Measurements from ENCODE around the gene DENND6B.

DENND6B gene

DNA sequence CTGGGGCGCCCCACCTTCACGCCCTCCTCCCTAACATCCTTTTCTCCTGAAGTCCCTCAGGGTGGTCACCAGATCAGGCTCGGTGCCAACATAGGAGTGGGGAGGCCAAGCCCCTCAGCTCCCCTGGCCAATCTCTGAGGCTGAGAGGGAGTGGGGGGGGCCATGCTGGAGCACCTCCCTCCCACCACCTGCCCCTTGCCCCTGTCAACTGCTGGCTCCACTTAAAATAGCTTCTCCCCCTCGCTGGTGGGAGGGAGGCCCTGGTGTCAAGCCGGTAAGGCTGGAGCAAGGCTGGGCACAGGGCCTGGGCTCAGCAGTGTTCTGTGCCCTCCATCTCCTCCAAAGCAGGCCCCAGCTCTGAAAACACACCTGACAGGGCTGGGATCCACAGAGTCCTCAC lies 24.2 kb downstream of the DENND6B start:
- H2AFZ ChIP-seq (ENCODE audit: low read length), result no peak overlapping the region
- no peak overlapping the region for H3K27ac ChIP-seq (ENCODE audit: low read length)
- no peaks in the 10 kb centered on the region for H3K9me2 ChIP-seq (replicated peaks; ENCODE audit: insufficient read depth, low read length)
- H3K4me3 ChIP-seq (ENCODE audit: low read length), result no peak overlapping the region
- no peaks in the 10 kb centered on the region for H3K27me3 ChIP-seq (replicated peaks; ENCODE audit: insufficient read depth, low read length)
- peaks cover 38% of the 10 kb centered on the region for H3K79me2 ChIP-seq (ENCODE audit: low read length)
- H4K20me1 ChIP-seq (ENCODE audit: insufficient read depth, low read length), result no peaks in the 10 kb centered on the region
- peaks cover 6% of the 10 kb centered on the region; the same call in 1 of the 2 replicates for H3K4me1 ChIP-seq (ENCODE audit: low read length)
- H3K36me3 ChIP-seq (replicated peaks; ENCODE audit: insufficient read depth, low read length), result no peaks in the 10 kb centered on the region
- H3K4me2 ChIP-seq (ENCODE audit: low read depth, low read length), result no peak overlapping the region
- H3F3A ChIP-seq (ENCODE audit: insufficient read depth, low read length), result no peaks in the 10 kb centered on the region
- TF ChIP-seq EZH2phosphoT487 (IDR thresholded peaks at IDR 0.05; ENCODE audit: low read length) (no peak), CTCF (IDR thresholded peaks at IDR 0.05; ENCODE audit: low read length) (no peak), EZH2 (optimal IDR thresholded peaks at IDR 0.05; ENCODE audit: low read depth, low read length) (no peak)
- no peak for DNase-seq
- H3K9ac ChIP-seq (ENCODE audit: low read length), result no peak overlapping the region
- no peaks in the 10 kb centered on the region for H3K9me3 ChIP-seq (replicated peaks; ENCODE audit: insufficient read depth, low read length)

DNA sequence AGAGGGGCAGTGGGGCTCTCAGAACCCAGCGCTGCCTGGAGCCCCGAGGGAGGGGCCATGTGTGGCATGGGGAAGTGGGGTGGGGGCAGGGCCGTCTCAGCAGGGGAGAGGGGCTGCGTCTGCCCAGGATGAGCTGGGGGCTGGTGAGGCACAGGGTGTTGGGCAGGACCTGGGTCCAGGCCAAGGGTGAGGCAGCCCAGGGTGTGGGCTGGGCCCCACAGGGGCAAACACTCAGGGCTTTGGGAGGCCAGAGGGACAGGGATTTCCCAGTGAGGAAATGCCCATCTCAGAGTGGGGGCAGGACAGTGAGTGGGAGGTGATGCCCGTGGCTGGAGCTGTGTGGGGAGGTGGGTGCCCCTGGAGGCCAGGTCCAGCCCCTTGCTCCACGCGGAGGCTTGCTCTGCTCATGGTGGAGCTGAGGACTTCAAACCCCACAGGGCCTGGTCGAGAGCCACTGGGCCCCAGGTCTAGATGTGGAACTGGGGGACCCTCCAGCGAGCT lies 24.7 kb downstream of the DENND6B start:
- H3K79me2 ChIP-seq (ENCODE audit: low read length), result peaks cover 40% of the 10 kb centered on the region
- no peak overlapping the region for H3K9ac ChIP-seq (ENCODE audit: low read length)

GRCh38 chr22:50301581-50301991 lies 25.2 kb downstream of the DENND6B start:
- Histone ChIP-seq H3K79me2 (ENCODE audit: low read length) (peaks cover 38% of the 10 kb centered on the region), H3K4me1 (ENCODE audit: low read length) (peaks cover 6% of the 10 kb centered on the region; the same call in 1 of the 2 replicates), H4K20me1 (ENCODE audit: insufficient read depth, low read length) (no peaks in the 10 kb centered on the region), H3F3A (ENCODE audit: insufficient read depth, low read length) (no peaks in the 10 kb centered on the region), H2AFZ (ENCODE audit: low read length) (no peak overlapping the region), H3K27ac (ENCODE audit: low read length) (no peak overlapping the region), H3K4me3 (ENCODE audit: low read length) (no peak overlapping the region), H3K9ac (ENCODE audit: low read length) (no peak overlapping the region), H3K4me2 (ENCODE audit: low read depth, low read length) (no peak overlapping the region), H3K9me3 (replicated peaks; ENCODE audit: insufficient read depth, low read length) (no peaks in the 10 kb centered on the region), H3K9me2 (replicated peaks; ENCODE audit: insufficient read depth, low read length) (no peaks in the 10 kb centered on the region), H3K27me3 (replicated peaks; ENCODE audit: insufficient read depth, low read length) (no peaks in the 10 kb centered on the region), H3K36me3 (replicated peaks; ENCODE audit: insufficient read depth, low read length) (no peaks in the 10 kb centered on the region)
- TF ChIP-seq EZH2phosphoT487 (IDR thresholded peaks at IDR 0.05; ENCODE audit: low read length) (no peak), CTCF (IDR thresholded peaks at IDR 0.05; ENCODE audit: low read length) (no peak), EZH2 (optimal IDR thresholded peaks at IDR 0.05; ENCODE audit: low read depth, low read length) (no peak)
- DNase-seq, result no peak

More for the DNA sequence above, 24.7 kb downstream of the DENND6B start:
- Histone ChIP-seq H3K36me3 (replicated peaks; ENCODE audit: insufficient read depth, low read length) (no peaks in the 10 kb centered on the region), H3K4me3 (ENCODE audit: low read length) (no peak overlapping the region), H3K27ac (ENCODE audit: low read length) (no peak overlapping the region), H3F3A (ENCODE audit: insufficient read depth, low read length) (no peaks in the 10 kb centered on the region), H4K20me1 (ENCODE audit: insufficient read depth, low read length) (no peaks in the 10 kb centered on the region), H3K4me1 (ENCODE audit: low read length) (peaks cover 6% of the 10 kb centered on the region; the same call in 1 of the 2 replicates), H3K27me3 (replicated peaks; ENCODE audit: insufficient read depth, low read length) (no peaks in the 10 kb centered on the region), H2AFZ (ENCODE audit: low read length) (no peak overlapping the region), H3K9me3 (replicated peaks; ENCODE audit: insufficient read depth, low read length) (no peaks in the 10 kb centered on the region), H3K4me2 (ENCODE audit: low read depth, low read length) (no peak overlapping the region), H3K9me2 (replicated peaks; ENCODE audit: insufficient read depth, low read length) (no peaks in the 10 kb centered on the region)
- DNase-seq, result no peak
- no peak for TF ChIP-seq CTCF (IDR thresholded peaks at IDR 0.05; ENCODE audit: low read length)
- no peak for TF ChIP-seq EZH2phosphoT487 (IDR thresholded peaks at IDR 0.05; ENCODE audit: low read length)
- no peak for TF ChIP-seq EZH2 (optimal IDR thresholded peaks at IDR 0.05; ENCODE audit: low read depth, low read length)

All from MM.1S (cell line).